Cardiac fibroblast (primary cell): ENCODE results near the gene FRS3.
A peak's percentile ranks its signal among the peaks of the same experiment; 100 is the strongest.

Experiments
- DNase-seq, 2 donors: peaks; one replicate each; pipeline versions ENCODE4 v3.0.0 to v3.0.0-alpha.2; 2010; ENCODE audit warnings: low read depth in 2 of 2
- H3K4me3 ChIP-seq, 2 donors: replicated peaks in 1 of 2; 1 replicate in 1 of 2; 2 replicates in 1 of 2; pipeline ENCODE4 v1.5.1; 2011; ENCODE audit warnings: low read depth in 2 of 2, low read length in 2 of 2, mild to moderate bottlenecking in 2 of 2, moderate library complexity in 1 of 2
- TF ChIP-seq, protein P1 (sequence below): IDR thresholded peaks from one replicate; pipeline ENCODE4 v1.5.1; 2011; ENCODE audit warnings: low read depth, mild to moderate bottlenecking, low read length, inconsistent platforms

FRS3 gene

DNA sequence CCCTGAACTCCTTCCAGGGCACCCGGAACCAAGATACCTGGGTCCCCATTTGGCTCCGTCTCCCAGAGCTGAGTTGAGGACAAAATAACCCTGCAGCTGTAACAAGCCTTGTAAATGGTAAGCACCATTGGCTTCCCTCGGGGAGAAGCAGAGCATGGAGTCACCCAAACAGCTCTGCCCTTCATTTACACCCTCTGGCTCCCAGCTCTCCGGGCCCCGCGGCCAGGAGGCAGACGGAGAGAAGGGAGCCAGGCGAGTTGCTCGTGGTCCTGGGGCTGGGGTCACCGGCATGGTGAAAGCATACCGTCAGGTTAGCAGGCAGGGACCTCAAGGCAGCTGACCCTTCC is 46.4 kb downstream of the FRS3 start:
- TF ChIP-seq, protein P1, sequence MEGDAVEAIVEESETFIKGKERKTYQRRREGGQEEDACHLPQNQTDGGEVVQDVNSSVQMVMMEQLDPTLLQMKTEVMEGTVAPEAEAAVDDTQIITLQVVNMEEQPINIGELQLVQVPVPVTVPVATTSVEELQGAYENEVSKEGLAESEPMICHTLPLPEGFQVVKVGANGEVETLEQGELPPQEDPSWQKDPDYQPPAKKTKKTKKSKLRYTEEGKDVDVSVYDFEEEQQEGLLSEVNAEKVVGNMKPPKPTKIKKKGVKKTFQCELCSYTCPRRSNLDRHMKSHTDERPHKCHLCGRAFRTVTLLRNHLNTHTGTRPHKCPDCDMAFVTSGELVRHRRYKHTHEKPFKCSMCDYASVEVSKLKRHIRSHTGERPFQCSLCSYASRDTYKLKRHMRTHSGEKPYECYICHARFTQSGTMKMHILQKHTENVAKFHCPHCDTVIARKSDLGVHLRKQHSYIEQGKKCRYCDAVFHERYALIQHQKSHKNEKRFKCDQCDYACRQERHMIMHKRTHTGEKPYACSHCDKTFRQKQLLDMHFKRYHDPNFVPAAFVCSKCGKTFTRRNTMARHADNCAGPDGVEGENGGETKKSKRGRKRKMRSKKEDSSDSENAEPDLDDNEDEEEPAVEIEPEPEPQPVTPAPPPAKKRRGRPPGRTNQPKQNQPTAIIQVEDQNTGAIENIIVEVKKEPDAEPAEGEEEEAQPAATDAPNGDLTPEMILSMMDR = no peak

DNA sequence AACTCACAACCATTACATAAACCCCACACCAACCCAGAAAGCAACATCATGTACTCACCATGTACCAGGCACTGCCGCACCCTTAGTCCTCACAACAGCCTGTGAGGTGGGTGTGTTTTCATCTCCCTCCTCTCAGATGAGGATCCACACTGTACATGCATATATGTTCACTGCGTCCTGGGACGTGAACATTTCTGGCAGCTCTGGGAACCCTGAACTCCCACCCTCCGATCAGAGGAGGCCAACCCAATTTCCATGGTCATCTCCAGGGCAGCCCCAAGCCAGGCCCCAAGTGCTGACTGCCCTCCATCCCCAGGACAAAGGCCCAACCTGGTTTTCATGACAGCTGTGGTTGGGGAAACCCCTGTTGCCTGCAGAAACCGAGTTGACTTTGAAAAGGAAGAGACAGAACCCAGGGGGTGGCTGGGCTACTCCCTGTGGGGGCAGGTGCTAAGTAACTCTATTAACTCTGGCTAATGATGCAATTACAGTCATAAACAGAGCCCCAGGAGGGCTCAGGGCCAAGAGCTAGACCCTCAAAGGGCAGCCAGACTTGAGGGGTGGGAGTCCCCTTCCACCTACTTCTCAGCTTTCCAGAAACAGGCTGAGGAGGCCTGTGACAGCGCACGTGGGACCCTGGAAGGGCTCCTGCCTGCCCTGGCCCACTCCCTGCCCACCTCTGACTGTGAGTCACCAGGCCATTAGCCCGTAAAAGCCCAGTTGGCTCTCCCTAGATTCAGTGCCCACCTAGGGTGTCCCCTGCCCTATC is 46.9 kb downstream of the FRS3 start:
- peak overlapping the region; percentile 51 to 82 for H3K4me3 ChIP-seq
- TF ChIP-seq, protein P1 = no peak
- peak in 1 of 2 donors; percentile 18 for DNase-seq

More for the DNA sequence above, 46.4 kb downstream of the FRS3 start:
- DNase-seq = no peak
- H3K4me3 ChIP-seq = peak overlapping the region; percentile 51 to 82

DNA sequence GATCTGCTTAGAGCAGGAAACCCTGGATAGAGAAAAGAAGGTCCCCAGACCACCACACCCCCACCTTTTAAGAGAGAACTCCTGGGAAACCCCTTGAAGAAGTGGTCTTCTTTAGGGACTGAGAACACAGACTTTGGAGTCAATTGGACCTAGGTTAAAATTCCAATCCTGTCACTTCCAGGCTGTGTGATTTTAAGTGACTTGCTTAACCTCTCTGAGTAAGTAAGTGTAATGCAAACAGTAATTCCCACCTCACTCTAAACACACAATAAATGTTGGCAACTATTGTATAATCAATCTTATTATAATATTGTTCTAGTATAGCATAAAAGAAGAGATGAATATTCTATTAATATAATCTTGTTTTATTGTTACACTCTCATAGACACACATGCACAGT is 47.6 kb downstream of the FRS3 start:
- no peak for DNase-seq
- TF ChIP-seq, protein P1 = no peak
- H3K4me3 ChIP-seq = no peak overlapping the region

DNA sequence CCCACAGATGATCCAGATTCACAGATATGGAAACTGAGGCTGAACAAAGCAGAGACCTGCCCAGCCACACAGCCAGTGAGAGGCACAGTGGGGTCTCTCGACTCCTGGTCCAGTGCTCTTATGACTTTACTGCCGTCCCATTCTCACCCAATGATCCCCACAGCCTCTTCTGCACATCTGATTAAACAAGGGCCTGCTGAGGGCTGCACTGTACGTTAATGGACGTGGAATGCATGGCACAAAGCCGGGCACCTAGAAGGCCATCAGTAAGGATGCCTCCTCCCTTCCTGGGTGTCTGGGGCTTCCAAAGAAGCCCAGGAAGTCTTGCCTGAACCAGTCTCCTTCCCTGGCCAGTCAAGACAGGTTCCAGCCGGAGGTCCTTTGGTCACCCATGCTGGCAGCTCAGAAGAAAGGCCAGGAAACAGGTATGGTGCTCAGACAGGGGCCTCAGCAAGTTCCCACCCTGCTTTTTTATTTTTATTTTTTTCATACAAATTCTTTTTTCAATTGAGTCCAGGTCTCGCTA is 48.1 kb downstream of the FRS3 start:
- no peak overlapping the region for H3K4me3 ChIP-seq
- no peak for DNase-seq
- TF ChIP-seq, protein P1 = no peak

DNA sequence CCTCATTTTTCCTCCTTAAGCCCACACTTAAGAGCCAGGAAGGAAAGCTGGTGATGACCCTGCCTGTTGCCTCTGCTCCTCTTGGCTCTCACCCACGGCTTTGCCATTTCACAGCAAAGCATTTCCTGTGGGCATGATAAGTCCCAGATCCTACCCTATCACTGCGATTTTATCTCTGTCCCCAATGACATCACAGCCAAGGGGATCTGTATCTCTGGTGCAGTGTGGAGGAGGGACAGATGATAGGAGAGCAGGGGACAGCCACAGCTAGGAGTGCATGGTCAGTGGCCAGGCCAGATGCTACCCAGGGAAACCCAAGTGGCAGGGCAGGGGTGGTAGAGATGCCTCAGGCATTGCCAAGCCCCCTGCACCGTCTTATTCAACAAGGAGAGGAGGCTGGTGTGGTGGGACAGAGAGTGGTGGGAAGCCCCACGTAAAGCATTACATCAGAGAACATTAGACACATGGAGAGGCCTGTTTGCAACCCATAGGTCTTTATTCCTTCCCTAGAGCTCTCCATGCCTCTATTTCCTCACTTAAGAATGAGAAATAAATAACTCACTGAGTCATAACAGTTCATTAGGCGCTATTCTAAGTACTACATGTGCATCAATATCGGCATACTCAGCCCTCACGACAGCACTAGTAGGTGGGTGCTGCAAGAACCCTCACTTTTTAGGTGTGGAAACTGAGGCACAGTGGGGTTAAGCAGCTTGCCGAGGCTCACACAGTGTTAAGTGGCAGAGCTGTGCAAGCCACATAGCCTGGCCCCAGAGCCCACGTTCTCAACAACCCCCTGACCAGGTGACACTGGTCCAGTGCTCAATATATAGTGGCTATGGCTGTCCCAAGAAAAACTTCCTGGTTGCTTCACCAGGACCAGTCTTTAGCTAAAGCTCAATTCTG is 48.9 kb downstream of the FRS3 start:
- DNase-seq = peak; percentile 25 to 33
- TF ChIP-seq, protein P1 = no peak
- no peak overlapping the region for H3K4me3 ChIP-seq

DNA sequence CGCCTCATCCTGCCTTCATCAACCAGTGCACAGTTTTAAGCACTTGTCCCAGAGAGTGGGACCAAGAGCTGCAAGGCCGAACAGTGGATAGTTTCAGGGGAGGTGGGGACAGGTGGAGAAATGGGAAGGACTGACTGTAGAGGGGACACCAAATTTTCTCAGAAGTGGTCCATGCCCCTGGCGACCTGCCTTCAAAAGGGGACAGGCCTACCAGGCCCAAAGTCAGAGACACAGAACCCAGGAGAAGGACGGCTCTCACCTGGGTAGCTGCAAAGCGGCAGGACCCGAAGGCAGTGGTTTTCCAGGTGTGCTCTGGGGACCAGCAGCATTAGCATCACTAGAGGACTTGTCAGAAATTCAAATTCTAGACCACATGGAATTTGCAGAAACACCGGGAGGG is 50.1 kb downstream of the FRS3 start:
- no peak for DNase-seq
- TF ChIP-seq, protein P1 = no peak
- no peak overlapping the region for H3K4me3 ChIP-seq
